Endothelial cell of umbilical vein (primary cell): ENCODE results near the gene MBOAT1. TPM values are rescaled to one million over a fixed set of nuclear protein-coding genes. Genes with fewer than 3 reads are reported as not detected.

Experiments used
- BruUV-seq: library from RNA; stranded (reverse); fragments of 400-500 nt; replicated peaks from 2 replicates; lab custom pipeline; 2021; lab: Mats Ljungman, UMichigan
- CTCF ChIA-PET: fragments of 300-600, 350-600 bp; sonication (Branson Sonifier 250); formaldehyde crosslinking; loops from one replicate; lab custom pipeline; 2021; ENCODE audit warnings: antibody characterized with exemption, inconsistent platforms; lab: Charles Lee
- POLR2A ChIA-PET: fragments of 300-600, 350-600 bp; sonication (Branson Sonifier 250); formaldehyde crosslinking; loops from one replicate; lab custom pipeline; 2021; ENCODE audit warnings: antibody characterized with exemption, inconsistent platforms; lab: Charles Lee
- DNase-seq: peaks from one replicate; pipeline ENCODE4 v3.0.0-alpha.2; 2011; ENCODE audit warnings: low read depth, low spot score
- FAIRE-seq: peaks from 2 replicates; lab custom pipeline; 2011; peaks lifted over from hg19 to GRCh38; lab: Jason Lieb, UNC
- H2AFZ ChIP-seq: 2 replicates; pipeline ENCODE4 v1.6.0; 2012; ENCODE audit warnings: low read depth, low read length, control low read depth, inconsistent platforms
- H3K27ac ChIP-seq: 2 replicates; pipeline ENCODE4 v1.5.1; 2011; ENCODE audit warnings: low read depth, mild to moderate bottlenecking, control low read depth, low read length, moderate library complexity; ENCODE audit not compliant: insufficient read depth
- H3K27me3 ChIP-seq, 2 experiments: 2 replicates each; pipeline versions ENCODE4 v1.6.0 to v1.6.1; 2011; ENCODE audit warnings: low read length in 2 of 2, mixed read lengths in 1 of 2; ENCODE audit not compliant: control insufficient read depth in 2 of 2, insufficient read depth in 2 of 2
- H3K36me3 ChIP-seq, 2 experiments: 2 replicates in 1 of 2; 3 replicates in 1 of 2; pipeline ENCODE4 v1.5.1; 2011; ENCODE audit warnings: low read length in 2 of 2, mild to moderate bottlenecking in 1 of 2, moderate library complexity in 1 of 2; ENCODE audit not compliant: control insufficient read depth in 2 of 2, insufficient read depth in 2 of 2; ENCODE audit errors: extremely low read depth in 1 of 2
- H3K4me1 ChIP-seq: 3 replicates; pipeline ENCODE4 v1.5.1; 2011; ENCODE audit warnings: mild to moderate bottlenecking, low read length; ENCODE audit not compliant: control insufficient read depth, insufficient read depth; ENCODE audit errors: extremely low read depth
- H3K4me2 ChIP-seq: 2 replicates; pipeline ENCODE4 v1.6.1; 2011; ENCODE audit warnings: low read length, control low read depth, mixed read lengths; ENCODE audit not compliant: insufficient read depth
- H3K4me3 ChIP-seq, 3 experiments: fragments of 200-600 bp in 1 of 3; sonication (generic), shearing (Covaris generic) in 1 of 3; replicated peaks in 1 of 3; 2 replicates each; pipeline ENCODE4 v1.5.1; 2011 to 2016; ENCODE audit warnings: control low read depth in 3 of 3, low read length in 3 of 3, mild to moderate bottlenecking in 2 of 3, inconsistent platforms in 1 of 3, low read depth in 1 of 3, moderate library complexity in 1 of 3; ENCODE audit not compliant: insufficient read depth in 1 of 3
- H3K79me2 ChIP-seq: 2 replicates; pipeline ENCODE4 v1.6.0; 2012; ENCODE audit warnings: low read length, inconsistent platforms; ENCODE audit not compliant: control insufficient read depth, insufficient read depth
- H3K9ac ChIP-seq: replicated peaks from 2 replicates; pipeline ENCODE3; 2011; ENCODE audit warnings: low read length, control low read depth; ENCODE audit not compliant: insufficient read depth; ENCODE audit errors: extremely low read depth
- H3K9me1 ChIP-seq: replicated peaks from 3 replicates; pipeline ENCODE4 v1.6.0; 2011; ENCODE audit warnings: mild to moderate bottlenecking, low read length; ENCODE audit not compliant: control insufficient read depth, insufficient read depth; ENCODE audit errors: extremely low read depth
- H3K9me3 ChIP-seq: replicated peaks from 2 replicates; pipeline ENCODE4 v1.5.1; 2012; ENCODE audit warnings: low read length, inconsistent platforms; ENCODE audit not compliant: control insufficient read depth, insufficient read depth
- H4K20me1 ChIP-seq: replicated peaks from 2 replicates; pipeline ENCODE3; 2011; ENCODE audit warnings: mild to moderate bottlenecking, low read length; ENCODE audit not compliant: control insufficient read depth, insufficient read depth; ENCODE audit errors: extremely low read depth
- EZH2 ChIP-seq: IDR thresholded peaks from 2 replicates; pipeline ENCODE4 v1.6.1; 2012; ENCODE audit warnings: borderline replicate concordance, low read depth, mild to moderate bottlenecking, moderate library complexity, low read length, inconsistent platforms; ENCODE audit not compliant: severe bottlenecking
- FOS ChIP-seq: IDR thresholded peaks from 2 replicates; pipeline ENCODE4 v1.6.1; 2011; ENCODE audit warnings: mild to moderate bottlenecking, low read length, moderate library complexity, borderline replicate concordance; ENCODE audit not compliant: insufficient read depth
- GATA2 ChIP-seq: IDR thresholded peaks from 2 replicates; pipeline ENCODE4 v1.7.0; 2011; ENCODE audit warnings: low read depth, mild to moderate bottlenecking, moderate library complexity, mixed read lengths, low read length; ENCODE audit not compliant: insufficient read length, insufficient read depth
- JUN ChIP-seq: IDR thresholded peaks from 2 replicates; pipeline ENCODE4 v1.6.1; 2011; ENCODE audit warnings: borderline replicate concordance, low read depth; ENCODE audit not compliant: insufficient read length, insufficient read depth
- MAX ChIP-seq: IDR thresholded peaks from 2 replicates; pipeline ENCODE4 v1.6.1; 2011; ENCODE audit not compliant: insufficient read depth, insufficient read length
- MYC ChIP-seq: IDR thresholded peaks from one replicate; pipeline ENCODE4 v1.6.1; 2011; ENCODE audit warnings: mild to moderate bottlenecking, low read depth, low read length
- POLR2A ChIP-seq: IDR thresholded peaks from 2 replicates; pipeline ENCODE4 v1.6.1; 2012; ENCODE audit warnings: low read depth, mild to moderate bottlenecking, control low read depth, low read length
- POLR2AphosphoS5 ChIP-seq: IDR thresholded peaks from 2 replicates; pipeline ENCODE4 v1.6.1; 2012; ENCODE audit warnings: low read depth, mild to moderate bottlenecking, control low read depth, low read length, moderate library complexity; ENCODE audit not compliant: insufficient read depth
- dilution Hi-C: fragments of 300-500 bp; cut with MboI; formaldehyde crosslinking; loops from one replicate; pipeline ENCODE4 v1.15.0; 2019; ENCODE audit warnings: low sequenced_read_pairs; ENCODE audit not compliant: extremely low pct_ligation_motif_present
- intact Hi-C: fragments of 100-400 bp; cut with micrococcal nuclease; formaldehyde crosslinking; loops from one replicate; pipeline ENCODE4 v1.10.0; 2022
- polyA plus RNA-seq, 4 experiments: library from polyadenylated mRNA; depleted of rRNA in 3 of 4; stranded (reverse) in 3 of 4; unstranded in 1 of 4; fragments of >200 nt; gene quantifications; 2 replicates each; pipeline versions ENCODE4 v1.2.1 to v1.2.3, GENCODE V29; 2011 to 2012; ENCODE audit warnings: missing spikeins in 1 of 4
- total RNA-seq: library from RNA; stranded (reverse); gene quantifications from 2 replicates; pipeline ENCODE4 v1.2.3, GENCODE V29; 2021
- TF ChIP-seq, protein P1 (sequence below), 2 donors: IDR thresholded peaks; 1 replicate in 1 of 2; 2 replicates in 1 of 2; pipeline ENCODE4 v1.5.1; 2011; ENCODE audit warnings: low read length in 2 of 2, mild to moderate bottlenecking in 2 of 2, moderate library complexity in 2 of 2, control low read depth in 1 of 2, inconsistent platforms in 1 of 2, low read depth in 1 of 2; ENCODE audit not compliant: insufficient read depth in 1 of 2; ENCODE audit errors: extremely low read depth in 1 of 2

The MBOAT1 gene
- total and polyA plus RNA-seq, 2 donors (not counting 3 experiments of a cell fraction or from before 2014, with no cell fraction given) = 2.1 to 5.4 TPM

DNA sequence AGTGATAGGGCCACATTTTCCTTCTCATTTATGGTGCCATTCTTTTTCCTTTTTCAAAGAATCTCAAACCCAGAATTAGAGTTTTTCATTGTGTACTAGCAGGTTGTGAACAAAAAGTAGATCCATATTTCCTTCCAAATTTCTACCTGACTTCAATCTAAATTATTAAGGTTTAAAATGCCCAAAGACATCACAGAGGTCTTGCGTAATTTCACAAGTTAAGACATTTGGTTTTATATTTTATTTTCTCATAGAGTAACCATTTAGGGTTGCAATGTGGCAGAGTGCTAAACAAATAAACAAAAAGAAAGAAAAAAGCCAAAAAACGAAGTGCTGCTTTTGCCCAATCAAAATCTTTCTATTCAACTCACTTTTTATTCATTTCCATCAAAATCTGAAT, 49.4 kb upstream of the MBOAT1 start:
- H3K36me3 ChIP-seq = no peaks in the 10 kb centered on the region
- POLR2A ChIA-PET = no interaction called here

More for the DNA sequence above, 49.4 kb upstream of the MBOAT1 start:
- CTCF ChIA-PET = no interaction called here
- TF ChIP-seq, protein P1, sequence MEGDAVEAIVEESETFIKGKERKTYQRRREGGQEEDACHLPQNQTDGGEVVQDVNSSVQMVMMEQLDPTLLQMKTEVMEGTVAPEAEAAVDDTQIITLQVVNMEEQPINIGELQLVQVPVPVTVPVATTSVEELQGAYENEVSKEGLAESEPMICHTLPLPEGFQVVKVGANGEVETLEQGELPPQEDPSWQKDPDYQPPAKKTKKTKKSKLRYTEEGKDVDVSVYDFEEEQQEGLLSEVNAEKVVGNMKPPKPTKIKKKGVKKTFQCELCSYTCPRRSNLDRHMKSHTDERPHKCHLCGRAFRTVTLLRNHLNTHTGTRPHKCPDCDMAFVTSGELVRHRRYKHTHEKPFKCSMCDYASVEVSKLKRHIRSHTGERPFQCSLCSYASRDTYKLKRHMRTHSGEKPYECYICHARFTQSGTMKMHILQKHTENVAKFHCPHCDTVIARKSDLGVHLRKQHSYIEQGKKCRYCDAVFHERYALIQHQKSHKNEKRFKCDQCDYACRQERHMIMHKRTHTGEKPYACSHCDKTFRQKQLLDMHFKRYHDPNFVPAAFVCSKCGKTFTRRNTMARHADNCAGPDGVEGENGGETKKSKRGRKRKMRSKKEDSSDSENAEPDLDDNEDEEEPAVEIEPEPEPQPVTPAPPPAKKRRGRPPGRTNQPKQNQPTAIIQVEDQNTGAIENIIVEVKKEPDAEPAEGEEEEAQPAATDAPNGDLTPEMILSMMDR (IDR thresholded peaks at IDR 0.05; ENCODE audit: extremely low read depth in 1 of 2, insufficient read depth in 1 of 2, low read depth in 1 of 2, low read length in 2 of 2) = no peak
- no peak for TF ChIP-seq MYC
- no peak for TF ChIP-seq POLR2A
- no peak for TF ChIP-seq EZH2
- TF ChIP-seq POLR2AphosphoS5 = no peak
- no peak for TF ChIP-seq FOS
- TF ChIP-seq GATA2 = no peak
- TF ChIP-seq JUN = no peak
- no peak for TF ChIP-seq MAX
- Histone ChIP-seq H3K9ac (no peak overlapping the region), H3K4me2 (no peak overlapping the region), H3K27ac (no peak overlapping the region), H3K4me1 (no peaks in the 10 kb centered on the region), H2AFZ (no peak overlapping the region), H3K79me2 (no peaks in the 10 kb centered on the region), H4K20me1 (no peaks in the 10 kb centered on the region), H3K9me3 (no peaks in the 10 kb centered on the region), H3K27me3 (no peaks in the 10 kb centered on the region), H3K4me3 (no peak overlapping the region), H3K9me1 (no peaks in the 10 kb centered on the region)
- DNase-seq (no peak), FAIRE-seq (no peak)
- intact Hi-C loops = no loop called here
- no TSS peak for BruUV-seq
- dilution Hi-C loops = no loop called here
